ENCODE measurements around the gene ZNF385C.

DNA sequence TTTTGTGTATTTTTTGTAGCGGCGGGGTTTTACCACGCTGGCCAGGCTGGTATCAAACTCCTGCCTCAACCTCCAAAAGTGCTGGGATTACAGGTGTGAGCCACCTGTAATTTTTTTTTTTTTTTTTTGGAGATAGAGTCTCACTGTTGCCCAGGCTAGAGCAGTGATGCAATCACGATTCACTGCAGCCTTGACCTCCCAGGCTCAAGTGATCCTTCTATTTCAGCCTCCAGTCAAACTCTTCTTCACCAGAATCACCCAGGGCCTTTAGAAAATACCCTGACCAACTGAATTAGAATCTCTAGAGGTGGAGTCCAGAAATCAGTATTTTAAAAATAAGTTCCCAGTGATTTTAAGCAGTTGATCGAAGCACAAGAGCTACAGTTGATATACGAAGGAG lies 36.9 kb upstream of the ZNF385C start:
- TF ChIP-seq, protein P1, sequence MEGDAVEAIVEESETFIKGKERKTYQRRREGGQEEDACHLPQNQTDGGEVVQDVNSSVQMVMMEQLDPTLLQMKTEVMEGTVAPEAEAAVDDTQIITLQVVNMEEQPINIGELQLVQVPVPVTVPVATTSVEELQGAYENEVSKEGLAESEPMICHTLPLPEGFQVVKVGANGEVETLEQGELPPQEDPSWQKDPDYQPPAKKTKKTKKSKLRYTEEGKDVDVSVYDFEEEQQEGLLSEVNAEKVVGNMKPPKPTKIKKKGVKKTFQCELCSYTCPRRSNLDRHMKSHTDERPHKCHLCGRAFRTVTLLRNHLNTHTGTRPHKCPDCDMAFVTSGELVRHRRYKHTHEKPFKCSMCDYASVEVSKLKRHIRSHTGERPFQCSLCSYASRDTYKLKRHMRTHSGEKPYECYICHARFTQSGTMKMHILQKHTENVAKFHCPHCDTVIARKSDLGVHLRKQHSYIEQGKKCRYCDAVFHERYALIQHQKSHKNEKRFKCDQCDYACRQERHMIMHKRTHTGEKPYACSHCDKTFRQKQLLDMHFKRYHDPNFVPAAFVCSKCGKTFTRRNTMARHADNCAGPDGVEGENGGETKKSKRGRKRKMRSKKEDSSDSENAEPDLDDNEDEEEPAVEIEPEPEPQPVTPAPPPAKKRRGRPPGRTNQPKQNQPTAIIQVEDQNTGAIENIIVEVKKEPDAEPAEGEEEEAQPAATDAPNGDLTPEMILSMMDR (IDR thresholded peaks at IDR 0.05), result no peak
- no peak for TF ChIP-seq POLR2A (IDR thresholded peaks at IDR 0.05)

All from body of pancreas (tissue), 4 donors.